ENCODE results near the gene DDIAS. TPM values are rescaled to one million over a fixed set of nuclear protein-coding genes. Genes with fewer than 3 reads are reported as not detected.
"Not testable (repeated sequence)": the region's sequence is repeated elsewhere in the genome, so short reads cannot be mapped to it uniquely, and the experiment has no call there.

The DDIAS gene
- total RNA-seq, 2 donors from 2014 or later, result 1.3 to 6.5 TPM

- H3K36me3 ChIP-seq, result no peaks in the 10 kb centered on the region
- H3K27me3 ChIP-seq (replicated peaks; ENCODE audit: insufficient read depth), result no peaks in the 10 kb centered on the region
- H3K4me1 ChIP-seq (replicated peaks), result no peaks in the 10 kb centered on the region
- DNase-seq (ENCODE audit: low spot score), result no peak
- H3K4me3 ChIP-seq, result no peak overlapping the region
- WGBS, result 75% methylated on average over 5 of the region's 5 CpGs
- intact Hi-C loops (cut with DNase I), result no loop called here
- TF ChIP-seq POLR2A (IDR thresholded peaks at IDR 0.05) (no peak), POLR2AphosphoS5 (IDR thresholded peaks at IDR 0.05) (no peak)
- TF ChIP-seq, protein P1, sequence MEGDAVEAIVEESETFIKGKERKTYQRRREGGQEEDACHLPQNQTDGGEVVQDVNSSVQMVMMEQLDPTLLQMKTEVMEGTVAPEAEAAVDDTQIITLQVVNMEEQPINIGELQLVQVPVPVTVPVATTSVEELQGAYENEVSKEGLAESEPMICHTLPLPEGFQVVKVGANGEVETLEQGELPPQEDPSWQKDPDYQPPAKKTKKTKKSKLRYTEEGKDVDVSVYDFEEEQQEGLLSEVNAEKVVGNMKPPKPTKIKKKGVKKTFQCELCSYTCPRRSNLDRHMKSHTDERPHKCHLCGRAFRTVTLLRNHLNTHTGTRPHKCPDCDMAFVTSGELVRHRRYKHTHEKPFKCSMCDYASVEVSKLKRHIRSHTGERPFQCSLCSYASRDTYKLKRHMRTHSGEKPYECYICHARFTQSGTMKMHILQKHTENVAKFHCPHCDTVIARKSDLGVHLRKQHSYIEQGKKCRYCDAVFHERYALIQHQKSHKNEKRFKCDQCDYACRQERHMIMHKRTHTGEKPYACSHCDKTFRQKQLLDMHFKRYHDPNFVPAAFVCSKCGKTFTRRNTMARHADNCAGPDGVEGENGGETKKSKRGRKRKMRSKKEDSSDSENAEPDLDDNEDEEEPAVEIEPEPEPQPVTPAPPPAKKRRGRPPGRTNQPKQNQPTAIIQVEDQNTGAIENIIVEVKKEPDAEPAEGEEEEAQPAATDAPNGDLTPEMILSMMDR (IDR thresholded peaks at IDR 0.05), result no peak
- no peak overlapping the region for H3K27ac ChIP-seq
- no peaks in the 10 kb centered on the region for H3K9me3 ChIP-seq
Measured at GRCh38 chr11:82959987-82960778, 58.6 kb downstream of the DDIAS start.

DNA sequence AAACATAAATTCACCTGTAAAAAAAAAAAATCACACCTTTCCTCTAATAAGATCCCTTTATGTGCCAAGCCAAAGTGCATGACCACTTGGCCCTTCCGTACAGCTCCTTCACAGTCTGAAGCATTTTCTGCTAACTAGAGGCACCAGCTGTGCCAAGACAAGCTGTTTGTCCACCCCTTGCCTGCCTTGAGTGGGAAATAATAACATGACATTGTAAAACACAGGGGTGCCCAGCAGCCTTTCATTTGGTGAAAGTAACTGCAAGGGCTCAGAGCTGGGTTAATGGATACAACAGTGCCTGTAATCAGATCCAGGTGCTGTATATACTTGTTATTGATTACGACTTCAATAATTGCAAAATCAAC, 59.2 kb downstream of the DDIAS start:
- intact Hi-C loops (cut with DNase I), result no loop called here
- Histone ChIP-seq H3K27ac (no peak overlapping the region), H3K4me3 (no peak overlapping the region), H3K27me3 (replicated peaks; ENCODE audit: insufficient read depth) (no peaks in the 10 kb centered on the region), H3K9me3 (no peaks in the 10 kb centered on the region), H3K4me1 (replicated peaks) (no peaks in the 10 kb centered on the region), H3K36me3 (no peaks in the 10 kb centered on the region)
- TF ChIP-seq, protein P1 (IDR thresholded peaks at IDR 0.05), result no peak
- TF ChIP-seq POLR2AphosphoS5 (IDR thresholded peaks at IDR 0.05) (no peak), POLR2A (IDR thresholded peaks at IDR 0.05) (no peak)
- DNase-seq (ENCODE audit: low spot score), result no peak
- 62% methylated on average over 2 of the region's 2 CpGs for WGBS

DNA sequence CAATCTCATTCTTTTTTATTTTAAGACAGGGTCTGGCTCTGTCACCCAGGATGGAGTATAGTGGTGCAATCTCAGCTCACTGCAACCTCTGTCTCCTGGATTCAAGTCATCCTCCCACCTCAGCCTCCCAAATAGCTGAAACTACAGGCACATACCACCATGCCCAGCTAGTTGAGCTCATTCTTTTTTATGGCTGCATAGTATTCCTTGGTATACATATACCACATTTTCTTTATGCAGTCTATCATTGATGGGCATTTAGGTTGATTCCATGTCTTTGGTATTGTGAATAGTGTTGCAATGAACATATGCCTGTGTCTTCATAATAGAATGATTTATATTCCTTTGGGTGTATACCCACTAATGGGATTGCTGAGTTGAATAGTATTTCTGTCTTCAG, 60.5 kb downstream of the DDIAS start:
- H3K27ac ChIP-seq; H3K9me3 ChIP-seq; intact Hi-C loops (cut with DNase I); H3K36me3 ChIP-seq; DNase-seq (ENCODE audit: low spot score); H3K4me1 ChIP-seq (replicated peaks); H3K4me3 ChIP-seq; H3K27me3 ChIP-seq (replicated peaks; ENCODE audit: insufficient read depth): not testable (repeated sequence)

DNA sequence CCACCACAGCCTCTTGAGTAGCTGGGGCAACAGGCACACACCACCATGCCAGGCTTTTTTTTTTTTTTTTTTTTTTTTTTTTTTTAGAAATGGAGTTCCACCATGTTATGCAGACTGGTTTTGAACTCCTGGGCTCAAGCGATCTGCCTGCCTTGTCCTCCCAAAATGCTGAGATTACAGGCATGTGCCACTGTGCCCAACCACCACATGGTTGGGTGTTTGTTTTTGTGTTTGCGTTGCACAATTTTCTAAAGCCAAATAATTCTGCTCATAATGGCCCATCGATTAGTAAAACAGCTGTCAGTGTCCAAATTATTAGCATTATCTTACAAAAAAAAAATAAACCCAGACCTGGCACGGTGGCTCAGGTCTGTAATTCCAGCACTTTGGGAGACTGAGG, 65.8 kb downstream of the DDIAS start:
- H3K9me3 ChIP-seq, result no peaks in the 10 kb centered on the region
- H3K4me3 ChIP-seq, result no peak overlapping the region
- 86% methylated on average over 4 of the region's 4 CpGs for WGBS
- H3K27me3 ChIP-seq (replicated peaks; ENCODE audit: insufficient read depth), result no peaks in the 10 kb centered on the region
- DNase-seq (ENCODE audit: low spot score), result no peak
- no peaks in the 10 kb centered on the region for H3K36me3 ChIP-seq
- intact Hi-C loops (cut with DNase I), result no loop called here
- H3K27ac ChIP-seq, result no peak overlapping the region
- TF ChIP-seq POLR2A (IDR thresholded peaks at IDR 0.05) (no peak), POLR2AphosphoS5 (IDR thresholded peaks at IDR 0.05) (no peak)
- TF ChIP-seq, protein P1 (IDR thresholded peaks at IDR 0.05), result no peak
- no peaks in the 10 kb centered on the region for H3K4me1 ChIP-seq (replicated peaks)

DNA sequence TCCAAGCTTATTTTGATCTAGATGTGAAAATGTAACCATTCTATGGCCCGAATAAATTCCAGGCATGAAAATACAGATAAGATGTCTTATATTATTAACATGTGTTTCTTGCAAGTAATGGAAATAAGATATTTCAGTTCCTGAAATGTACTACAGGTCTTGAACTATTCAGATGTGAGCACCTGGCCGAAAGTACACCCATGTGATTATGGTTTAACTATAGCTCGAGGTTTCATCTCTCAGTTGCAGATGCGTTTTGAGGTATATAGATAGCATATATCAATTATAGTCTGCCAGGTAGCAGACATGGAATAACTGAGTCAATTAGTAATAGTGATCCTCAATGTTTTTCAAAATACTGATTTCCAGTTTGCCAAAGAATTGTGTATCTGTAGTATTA, 68.3 kb downstream of the DDIAS start:
- Histone ChIP-seq H3K9me3 (no peaks in the 10 kb centered on the region), H3K27ac (no peak overlapping the region), H3K36me3 (no peaks in the 10 kb centered on the region), H3K27me3 (replicated peaks; ENCODE audit: insufficient read depth) (no peaks in the 10 kb centered on the region), H3K4me3 (no peak overlapping the region), H3K4me1 (replicated peaks) (no peaks in the 10 kb centered on the region)
- WGBS, result 93% methylated on average over 4 of the region's 4 CpGs
- TF ChIP-seq, protein P1 (IDR thresholded peaks at IDR 0.05), result no peak
- TF ChIP-seq POLR2AphosphoS5 (IDR thresholded peaks at IDR 0.05), result no peak
- TF ChIP-seq POLR2A (IDR thresholded peaks at IDR 0.05), result no peak
- no peak for DNase-seq (ENCODE audit: low spot score)
- intact Hi-C loops (cut with DNase I), result no loop called here

- H3K27me3 ChIP-seq (replicated peaks; ENCODE audit: insufficient read depth); H3K27ac ChIP-seq; H3K9me3 ChIP-seq; H3K4me1 ChIP-seq (replicated peaks); H3K4me3 ChIP-seq; DNase-seq (ENCODE audit: low spot score); H3K36me3 ChIP-seq; intact Hi-C loops (cut with DNase I): not testable (repeated sequence)
- 93% methylated on average over 60 of the region's 60 CpGs for WGBS
Measured at GRCh38 chr11:82970507-82971083, 69.1 kb downstream of the DDIAS start.

GRCh38 chr11:82971519-82971946, 70.0 kb downstream of the DDIAS start:
- H3K4me3 ChIP-seq; H3K27me3 ChIP-seq (replicated peaks; ENCODE audit: insufficient read depth); H3K4me1 ChIP-seq (replicated peaks); H3K9me3 ChIP-seq; DNase-seq (ENCODE audit: low spot score); intact Hi-C loops (cut with DNase I); H3K36me3 ChIP-seq; H3K27ac ChIP-seq: not testable (repeated sequence)
- WGBS, result 48% methylated on average over 8 of the region's 8 CpGs

Data from prostate gland (tissue), 2 donors.